Germinal center (tissue), 1 donor: ENCODE data around the gene BBS5.
"Not testable (repeated sequence)": the region's sequence is repeated elsewhere in the genome, so short reads cannot be mapped to it uniquely, and the experiment has no call there.

Experiments
- DNase-seq: peaks from one replicate; pipeline ENCODE4 v3.0.0; 2012; ENCODE audit warnings: mixed read lengths, low spot score

Gene BBS5

DNA sequence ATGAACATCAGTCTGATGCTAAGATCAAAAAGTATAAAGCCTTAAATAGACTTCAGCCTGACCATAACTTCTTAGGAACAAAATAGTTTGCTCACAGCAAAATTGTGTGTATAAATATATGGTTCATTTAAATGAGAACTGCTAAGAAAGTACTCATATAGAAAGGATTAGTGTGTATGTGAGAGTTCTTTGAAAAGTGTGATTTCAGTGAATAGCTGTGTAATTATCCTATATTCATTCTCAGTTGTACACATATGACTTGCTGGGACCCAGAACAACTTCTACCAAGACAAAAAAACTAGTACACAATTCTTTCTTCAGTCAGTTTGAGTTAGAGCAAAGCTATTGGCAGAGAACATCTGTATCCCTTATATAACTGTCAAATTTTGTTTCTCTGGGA, 7.2 kb downstream of the BBS5 start:
- no peak for DNase-seq

DNA sequence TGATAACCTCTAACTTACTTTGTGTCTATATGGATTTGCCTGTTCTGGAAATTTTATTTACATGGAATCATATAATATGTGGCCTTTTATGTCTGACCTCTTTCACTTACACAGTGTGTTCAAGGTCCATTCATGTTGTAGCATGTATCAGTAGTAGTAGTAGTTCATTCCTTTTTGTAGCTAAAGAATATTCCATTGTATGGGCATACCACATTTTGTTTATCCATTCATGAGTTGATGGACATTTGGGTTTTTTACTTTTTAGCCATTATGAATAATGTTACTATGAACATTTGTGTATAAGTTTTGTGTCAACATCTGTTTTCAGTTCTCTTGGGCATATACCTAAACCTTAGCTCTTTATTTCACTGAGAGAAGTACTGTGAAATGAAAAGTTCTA, 11.5 kb downstream of the BBS5 start:
- DNase-seq: no peak

DNA sequence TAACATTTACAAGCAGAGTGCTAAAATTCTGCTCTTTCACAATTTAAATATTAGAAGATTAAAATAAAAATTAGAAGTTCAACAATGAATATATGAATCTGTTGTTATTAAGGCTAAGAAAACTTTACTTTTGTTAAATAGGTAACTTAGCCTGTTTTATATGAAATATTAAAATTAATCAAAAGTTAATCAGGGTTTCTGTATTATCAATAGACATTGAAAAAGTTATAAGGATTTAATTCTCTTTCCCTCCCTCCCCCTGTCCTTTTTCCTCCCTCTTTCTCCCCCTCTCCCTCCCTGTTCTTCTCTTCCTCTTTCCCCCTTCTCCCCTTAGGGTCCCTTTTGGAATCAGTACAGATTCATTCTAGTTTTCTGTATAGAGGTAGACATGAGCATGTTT, 12.1 kb downstream of the BBS5 start:
- DNase-seq: no peak

DNA sequence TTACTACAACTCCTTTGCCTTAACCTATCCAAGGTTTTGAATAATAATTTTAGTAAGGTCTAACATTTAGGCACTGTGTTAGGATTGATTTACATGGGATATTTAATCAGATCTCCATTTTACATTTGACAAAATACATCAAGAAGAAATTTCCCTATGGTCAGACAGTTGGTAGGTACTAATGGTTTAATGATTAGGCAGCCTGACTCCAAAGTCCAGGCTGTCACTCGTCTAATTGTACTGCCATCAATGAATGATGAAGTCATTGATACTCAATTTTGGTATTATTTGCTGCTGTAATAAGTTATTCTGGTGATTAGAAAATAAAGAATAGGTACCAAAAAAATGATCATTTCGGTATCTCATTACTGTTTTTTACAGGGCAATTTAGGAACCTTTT, 14.1 kb downstream of the BBS5 start:
- DNase-seq: no peak

DNA sequence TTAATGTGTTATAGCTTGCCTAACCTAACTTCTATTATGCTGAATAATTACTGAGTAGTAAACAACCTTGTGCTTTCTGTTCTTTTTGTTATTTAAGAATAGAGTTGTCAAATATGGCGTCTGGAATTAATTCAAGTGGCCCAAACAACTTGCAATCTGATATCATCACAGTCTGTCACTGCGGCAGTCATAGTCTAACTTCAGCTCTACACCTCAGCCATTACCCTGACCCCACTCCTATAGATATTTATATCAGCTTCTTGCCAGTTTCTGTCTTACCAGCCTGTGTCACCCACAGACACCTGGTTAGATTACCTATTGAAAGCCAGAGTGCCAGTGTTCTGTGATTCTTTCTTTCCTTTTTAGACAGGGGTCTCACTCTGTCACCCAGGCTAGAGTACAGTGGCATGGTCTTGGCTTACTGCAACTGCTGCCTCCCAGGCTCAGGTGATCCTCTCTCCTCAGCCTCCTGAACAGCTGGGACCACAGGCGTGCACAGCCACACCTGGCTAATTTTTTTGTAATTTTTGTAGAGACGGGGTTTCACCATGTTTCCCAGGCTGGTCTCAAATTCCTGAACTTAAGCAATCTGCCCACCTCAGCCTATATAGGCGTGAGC, 16.1 kb downstream of the BBS5 start:
- no peak for DNase-seq

DNA sequence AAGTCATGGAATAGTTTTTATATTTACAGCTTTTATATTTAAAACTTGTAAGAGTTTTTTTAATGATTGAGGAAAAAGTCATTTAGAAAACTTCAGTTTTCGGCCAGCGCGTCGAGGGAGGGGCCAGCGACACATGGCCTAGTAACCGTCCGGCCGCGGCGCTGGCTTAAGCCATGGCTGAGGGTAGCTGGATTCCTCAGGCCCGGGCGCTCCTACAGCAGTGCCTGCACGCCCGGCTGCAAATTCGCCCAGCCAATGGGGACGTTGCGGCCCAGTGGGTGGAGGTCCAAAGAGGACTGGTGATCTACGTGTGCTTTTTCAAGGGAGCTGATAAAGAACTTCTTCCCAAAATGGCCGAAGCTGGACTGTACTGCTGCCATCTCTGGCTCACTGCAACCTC, 25.4 kb downstream of the BBS5 start:
- no peak for DNase-seq

DNA sequence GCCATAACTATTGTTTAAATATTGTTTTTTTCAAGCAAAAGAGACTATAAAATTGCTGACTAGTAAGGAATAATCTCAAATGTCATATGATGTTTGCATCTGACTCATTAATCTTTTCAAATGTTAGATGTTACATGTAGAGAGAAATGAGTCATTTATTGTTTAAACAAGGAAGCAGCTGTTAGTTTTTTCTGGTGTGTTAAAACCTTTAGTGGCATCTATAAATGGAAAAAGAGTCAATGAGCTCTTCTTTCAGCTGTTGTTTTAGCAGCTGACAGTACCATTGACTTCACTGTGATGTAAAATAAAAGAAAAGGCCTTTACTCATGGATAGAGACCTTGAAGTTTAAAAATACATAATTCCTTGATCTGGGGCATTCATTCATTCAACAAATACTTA, 28.4 kb downstream of the BBS5 start:
- no peak for DNase-seq

DNA sequence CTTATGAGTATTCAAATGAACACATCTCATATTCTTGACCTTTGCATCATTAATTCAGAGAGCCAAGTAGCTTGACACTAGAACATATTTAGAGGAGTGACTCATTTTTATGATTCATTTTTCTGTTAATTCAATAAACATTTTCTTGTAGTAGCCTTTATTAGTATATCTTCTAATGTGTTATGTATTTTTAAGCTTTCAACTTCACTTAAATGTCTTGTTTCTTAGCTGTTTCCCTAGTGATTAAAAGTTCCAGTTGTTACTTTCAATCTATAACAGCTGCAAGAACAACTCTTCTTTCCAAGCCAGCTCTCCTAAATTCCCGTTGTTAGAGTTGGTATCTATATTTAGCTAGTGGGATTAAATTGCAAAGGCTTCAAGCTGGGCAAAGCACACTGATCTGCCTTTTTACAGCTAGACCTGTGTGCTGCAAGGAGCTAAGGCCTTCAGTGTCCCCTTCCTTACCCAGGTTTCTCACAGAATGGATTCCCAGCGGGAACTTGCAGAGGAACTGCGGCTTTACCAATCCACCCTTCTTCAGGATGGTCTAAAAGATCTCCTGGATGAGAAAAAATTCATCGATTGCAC, 30.1 kb downstream of the BBS5 start, which contains the start of gene KLHL41:
TSS of gene KLHL41 (plus strand) at position 405 of the 588 bp plus-strand sequence. CDS start at position 482, 77 bp downstream.
- no peak for DNase-seq

DNA sequence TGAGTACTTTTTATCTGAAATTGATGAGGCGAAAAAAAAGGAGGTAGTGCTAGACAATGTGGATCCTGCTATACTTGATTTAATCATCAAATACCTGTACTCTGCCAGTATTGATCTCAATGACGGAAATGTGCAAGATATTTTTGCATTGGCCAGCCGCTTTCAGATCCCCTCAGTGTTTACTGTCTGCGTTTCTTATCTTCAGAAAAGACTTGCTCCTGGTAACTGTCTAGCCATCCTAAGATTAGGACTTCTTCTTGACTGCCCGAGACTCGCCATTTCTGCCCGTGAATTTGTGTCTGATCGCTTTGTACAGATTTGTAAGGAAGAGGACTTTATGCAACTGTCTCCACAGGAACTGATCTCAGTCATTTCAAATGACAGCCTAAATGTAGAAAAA, 30.7 kb downstream of the BBS5 start:
- no peak for DNase-seq

DNA sequence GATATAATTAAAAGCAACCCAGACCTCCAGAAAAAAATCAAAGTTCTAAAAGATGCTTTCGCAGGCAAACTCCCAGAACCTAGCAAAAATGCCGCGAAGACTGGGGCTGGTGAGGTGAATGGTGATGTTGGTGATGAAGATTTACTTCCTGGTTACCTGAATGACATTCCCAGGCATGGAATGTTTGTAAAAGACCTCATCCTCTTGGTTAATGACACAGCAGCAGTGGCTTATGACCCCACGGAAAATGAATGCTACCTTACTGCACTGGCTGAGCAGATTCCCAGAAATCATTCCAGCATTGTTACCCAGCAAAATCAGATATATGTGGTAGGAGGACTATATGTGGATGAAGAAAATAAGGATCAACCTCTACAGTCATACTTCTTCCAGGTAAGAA, 31.2 kb downstream of the BBS5 start:
- DNase-seq: no peak

DNA sequence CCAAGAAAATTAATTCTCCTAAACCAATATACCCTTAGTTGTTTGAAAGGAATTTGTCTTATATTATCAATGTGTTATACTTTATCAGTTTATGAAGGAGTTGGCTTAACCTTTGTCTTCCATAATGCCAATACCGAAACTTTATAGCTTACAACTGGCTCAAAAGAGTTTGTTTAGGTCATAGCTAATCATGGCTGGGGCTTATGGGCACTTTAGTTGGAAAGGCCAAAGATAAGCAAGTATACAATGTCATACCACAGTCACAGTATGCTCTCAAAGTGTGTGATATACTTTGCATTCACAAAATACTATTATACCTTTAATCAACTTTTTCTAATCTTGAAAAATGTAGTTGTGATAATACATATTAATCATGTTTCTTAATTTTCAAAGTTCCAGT, 32.5 kb downstream of the BBS5 start:
- DNase-seq: no peak

DNA sequence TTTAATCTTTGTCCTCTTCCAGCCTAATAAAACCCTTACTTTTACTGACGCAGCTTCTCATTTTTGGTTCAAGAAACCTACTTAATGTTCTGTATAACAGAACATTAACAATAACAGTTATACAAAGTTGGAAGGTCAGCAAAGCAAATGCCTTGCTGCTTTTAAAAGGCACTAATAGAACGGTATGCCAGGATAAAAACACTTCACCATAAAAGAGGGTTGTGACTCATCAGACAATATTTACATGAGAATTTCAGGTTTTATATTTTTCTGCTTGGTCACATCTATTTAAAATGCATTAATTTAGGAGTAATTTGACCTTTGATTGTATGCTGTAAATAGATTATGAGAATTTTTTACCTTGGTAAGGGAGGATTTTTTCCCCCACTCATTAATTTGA, 33.2 kb downstream of the BBS5 start:
- DNase-seq: no peak

DNA sequence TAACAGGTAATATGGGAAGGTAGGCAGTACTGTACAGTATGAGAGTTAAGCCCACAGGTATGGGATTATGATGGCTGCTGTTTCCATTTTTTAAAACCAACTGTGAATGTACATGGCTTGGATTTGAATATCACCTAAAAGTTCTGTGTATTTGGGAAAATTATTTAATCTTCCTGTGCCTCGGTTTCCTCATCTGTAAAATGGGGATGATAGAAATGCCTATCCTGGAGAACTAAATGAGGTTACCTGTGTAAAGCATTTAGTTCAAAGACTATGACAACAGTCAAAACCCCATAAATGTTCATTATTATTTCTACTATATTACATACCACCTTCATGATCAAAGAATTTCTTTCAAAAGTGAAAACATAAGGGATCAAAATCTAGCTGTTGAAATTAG, 33.8 kb downstream of the BBS5 start:
- DNase-seq: no peak

DNA sequence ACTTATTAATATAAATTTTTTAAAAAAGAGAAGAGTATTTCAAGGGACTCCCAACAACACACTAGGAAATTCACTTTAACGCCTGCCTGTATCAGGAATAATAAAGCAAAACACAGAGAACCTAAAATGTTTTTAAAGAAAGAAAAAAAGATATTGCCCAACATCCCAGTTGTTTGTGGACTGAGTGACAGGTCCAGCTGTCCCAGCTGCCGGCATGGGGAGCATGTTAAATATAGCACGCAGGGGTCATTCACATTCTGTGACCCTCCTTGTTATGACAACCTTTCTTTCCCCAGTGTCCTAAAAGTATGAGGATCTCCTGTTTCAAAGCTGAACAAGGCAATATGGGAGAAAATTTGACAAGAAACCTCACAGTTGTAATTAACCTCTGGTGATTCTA, 34.6 kb downstream of the BBS5 start:
- DNase-seq: no peak

DNA sequence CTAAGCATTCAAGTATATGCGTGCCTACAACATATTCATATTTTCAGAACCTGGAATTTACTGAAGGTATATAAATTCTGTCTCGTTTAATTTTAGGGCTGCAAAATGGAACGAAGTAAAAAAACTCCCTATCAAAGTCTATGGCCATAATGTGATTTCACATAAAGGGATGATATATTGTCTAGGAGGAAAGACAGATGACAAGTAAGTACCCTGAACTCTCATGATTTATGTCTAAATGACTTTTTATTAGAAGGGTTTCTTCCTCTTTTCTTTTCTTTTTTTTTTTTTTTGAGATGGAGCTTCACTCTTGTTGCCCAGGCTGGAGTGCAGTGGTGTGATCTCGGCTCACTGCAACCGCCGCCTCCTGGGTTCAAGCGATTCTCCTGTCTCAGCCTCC, 35.5 kb downstream of the BBS5 start:
- not testable (repeated sequence) for DNase-seq

DNA sequence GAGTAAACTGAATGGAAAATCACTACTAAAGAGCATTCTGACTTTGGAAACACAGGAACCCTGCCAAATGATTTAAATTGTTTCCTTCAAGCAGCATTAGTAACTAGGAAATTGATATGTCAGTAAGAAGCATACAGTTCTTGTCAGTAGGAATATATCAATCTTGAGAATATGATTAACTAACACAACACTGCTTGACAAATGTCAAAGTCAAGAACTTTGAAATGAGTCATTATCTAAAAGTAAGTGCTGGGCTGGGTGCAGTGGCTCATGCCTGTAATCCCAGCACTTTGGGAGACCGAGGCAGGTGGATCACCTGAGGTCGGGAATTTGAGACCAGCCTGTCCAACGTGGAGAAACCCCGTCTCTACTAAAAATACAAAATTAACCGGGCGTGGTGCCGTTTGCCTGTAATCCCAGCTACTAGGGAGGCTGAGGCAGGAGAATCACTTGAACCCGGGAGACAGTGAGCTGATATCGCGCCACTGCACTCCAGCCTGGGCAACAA, 37.2 kb downstream of the BBS5 start:
- DNase-seq: not testable (repeated sequence)

DNA sequence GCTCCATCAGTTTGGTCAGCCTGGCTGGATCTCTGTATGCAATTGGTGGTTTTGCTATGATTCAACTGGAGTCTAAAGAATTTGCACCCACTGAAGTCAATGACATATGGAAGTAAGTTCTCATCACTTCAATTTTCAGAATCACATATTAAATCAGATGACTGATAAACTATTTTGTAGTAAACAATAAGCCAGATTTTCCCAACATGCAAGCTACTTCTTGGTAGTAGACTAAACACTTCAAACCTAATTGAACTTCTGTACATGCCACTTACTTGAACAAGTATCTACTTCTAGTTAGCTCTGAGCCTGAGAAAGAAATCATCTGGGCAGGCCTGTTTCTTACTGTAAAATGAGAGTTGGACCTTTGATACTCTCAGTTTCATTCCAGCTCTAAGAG, 41.6 kb downstream of the BBS5 start:
- DNase-seq: no peak

DNA sequence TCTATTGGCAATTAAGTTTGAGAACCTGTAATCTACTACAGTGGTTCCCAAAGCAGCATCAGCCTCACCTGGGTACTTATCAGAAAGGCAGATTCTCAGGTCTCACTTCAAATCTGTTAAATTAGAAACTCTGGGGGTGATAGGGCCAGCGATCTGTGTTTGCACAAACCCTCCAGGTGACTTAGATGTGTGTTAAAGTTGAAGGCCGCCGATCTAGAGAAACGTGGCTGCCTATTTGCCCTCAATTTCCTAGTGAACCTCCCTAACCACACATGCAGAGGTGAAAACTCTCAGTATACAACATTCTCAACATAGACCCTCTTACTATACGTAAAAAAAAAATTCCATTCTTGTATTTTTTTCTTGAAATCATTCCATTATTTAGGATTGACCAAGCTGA, 44.4 kb downstream of the BBS5 start:
- DNase-seq: no peak

DNA sequence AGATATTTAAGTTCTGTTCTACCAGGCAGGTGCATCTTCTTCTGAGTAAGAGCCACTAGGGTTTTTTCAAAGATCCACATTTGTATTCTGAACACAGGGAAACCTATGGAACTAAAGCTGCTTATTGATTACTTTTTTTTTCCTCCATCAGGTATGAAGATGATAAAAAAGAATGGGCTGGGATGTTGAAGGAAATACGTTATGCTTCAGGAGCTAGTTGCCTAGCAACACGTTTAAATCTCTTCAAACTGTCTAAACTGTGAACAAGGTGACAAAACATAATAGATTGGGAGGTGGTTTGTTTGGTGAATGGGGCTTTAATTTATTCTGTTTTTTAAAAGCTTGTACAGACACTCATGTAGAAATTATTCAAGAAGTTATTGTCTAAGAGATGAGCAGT, 46.1 kb downstream of the BBS5 start:
- no peak for DNase-seq

DNA sequence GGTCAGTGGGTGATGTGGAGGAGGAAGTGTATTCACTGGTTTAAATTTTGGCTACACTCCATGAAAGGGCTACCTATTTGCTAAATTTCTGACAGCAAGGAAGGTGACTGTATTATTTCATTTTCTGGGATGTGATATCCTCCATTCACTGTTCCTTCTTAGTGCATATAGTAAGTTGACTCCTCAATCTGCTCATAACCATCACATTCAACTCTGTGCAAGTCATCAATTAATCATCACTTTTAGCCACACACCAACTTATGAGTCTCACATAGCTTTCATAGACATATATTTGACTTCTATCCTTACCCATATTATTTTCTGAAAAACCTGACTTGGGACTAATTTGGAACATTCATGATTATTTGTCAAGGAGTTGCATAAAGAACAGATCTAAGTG, 47.2 kb downstream of the BBS5 start:
- DNase-seq: no peak

DNA sequence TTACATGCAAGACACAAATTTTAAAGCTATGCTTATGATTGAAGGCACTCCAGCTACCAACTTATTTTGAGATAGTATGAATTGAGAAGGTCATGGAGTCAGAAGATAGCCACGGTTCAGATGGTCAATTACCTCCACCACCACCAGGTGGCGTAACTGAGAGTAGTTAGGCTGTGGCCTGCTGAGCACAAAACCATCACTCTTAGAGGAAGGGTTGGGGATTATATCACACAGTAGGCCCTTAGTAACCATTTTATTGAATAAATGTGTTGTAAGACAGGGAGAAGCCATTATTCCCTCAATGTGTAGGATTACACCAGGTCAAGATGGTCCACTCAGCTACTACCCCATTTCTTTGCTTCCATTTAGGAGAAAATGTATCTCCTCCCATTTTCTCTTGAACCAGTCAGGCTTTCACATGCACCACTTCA, 49.0 kb downstream of the BBS5 start:
- DNase-seq: peak; percentile 47

DNA sequence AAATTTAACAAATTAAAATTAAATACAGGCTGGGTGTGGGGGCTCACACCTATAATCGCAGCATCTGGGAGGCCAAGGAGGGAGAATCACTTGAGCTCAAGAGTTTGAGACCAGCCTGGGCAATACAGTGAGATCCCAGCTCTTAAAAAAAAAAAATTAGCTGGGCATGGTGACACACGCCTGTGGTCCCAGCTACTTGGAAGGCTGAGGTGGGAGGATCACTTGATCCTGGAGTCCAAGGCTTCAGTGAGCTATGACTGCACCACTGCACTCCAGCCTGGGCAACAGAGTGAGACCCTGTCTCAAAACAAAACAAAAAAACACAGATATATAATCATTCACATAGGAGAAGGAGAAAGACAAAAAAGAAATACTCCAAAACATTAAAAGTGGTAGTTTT, 60.2 kb downstream of the BBS5 start:
- DNase-seq: not testable (repeated sequence)

DNA sequence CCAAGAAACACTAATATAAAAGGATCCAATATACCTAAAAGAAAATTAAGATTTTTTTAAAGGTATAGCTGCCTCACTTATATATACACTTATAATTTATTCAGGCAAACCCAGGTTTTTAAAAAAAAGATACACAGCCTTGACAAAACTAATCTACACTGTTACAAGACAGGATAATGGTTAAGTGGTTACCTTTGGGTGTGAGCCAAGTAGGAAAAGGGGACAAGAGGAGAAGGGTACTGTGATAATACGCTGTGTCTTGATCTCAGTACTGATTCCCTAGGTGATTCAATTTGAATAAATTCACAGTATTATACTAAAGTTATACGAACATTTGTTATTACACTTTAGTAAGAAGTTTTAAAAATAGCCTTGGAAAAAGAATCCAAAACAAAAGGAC, 60.9 kb downstream of the BBS5 start:
- no peak for DNase-seq

DNA sequence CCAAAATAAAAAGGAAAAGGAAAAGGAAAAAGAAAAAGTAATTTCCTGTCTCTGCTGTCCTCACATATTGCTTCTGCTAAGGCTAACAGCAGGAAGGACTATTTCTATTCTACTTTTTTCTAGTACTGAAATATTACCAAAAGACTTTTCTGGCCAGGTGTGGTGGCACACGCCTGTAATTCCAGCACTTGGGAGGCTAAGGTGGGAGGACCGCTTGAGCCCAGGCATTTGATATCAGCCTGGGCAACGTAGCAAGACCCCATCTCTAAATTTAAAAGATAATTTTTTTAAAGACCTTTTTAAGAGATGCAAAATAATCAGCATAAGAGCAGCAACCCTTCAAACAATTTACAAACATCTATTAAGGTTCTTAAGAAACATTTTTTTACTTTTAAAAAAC, 63.1 kb downstream of the BBS5 start:
- no peak for DNase-seq
